Ishikawa (cell line): Measurements from ENCODE around the gene WDR59.

Experiments
- EP300 ChIP-seq: IDR thresholded peaks from 2 replicates; pipeline ENCODE4 v1.6.1; 2012; ENCODE audit warnings: borderline replicate concordance
- RAD21 ChIP-seq: IDR thresholded peaks from 2 replicates; pipeline ENCODE4 v1.6.1; 2012; ENCODE audit warnings: low read depth
- TF ChIP-seq, protein P1 (sequence below): IDR thresholded peaks from 2 replicates; pipeline ENCODE4 v1.6.1; 2012; ENCODE audit warnings: low read depth, mild to moderate bottlenecking

DNA sequence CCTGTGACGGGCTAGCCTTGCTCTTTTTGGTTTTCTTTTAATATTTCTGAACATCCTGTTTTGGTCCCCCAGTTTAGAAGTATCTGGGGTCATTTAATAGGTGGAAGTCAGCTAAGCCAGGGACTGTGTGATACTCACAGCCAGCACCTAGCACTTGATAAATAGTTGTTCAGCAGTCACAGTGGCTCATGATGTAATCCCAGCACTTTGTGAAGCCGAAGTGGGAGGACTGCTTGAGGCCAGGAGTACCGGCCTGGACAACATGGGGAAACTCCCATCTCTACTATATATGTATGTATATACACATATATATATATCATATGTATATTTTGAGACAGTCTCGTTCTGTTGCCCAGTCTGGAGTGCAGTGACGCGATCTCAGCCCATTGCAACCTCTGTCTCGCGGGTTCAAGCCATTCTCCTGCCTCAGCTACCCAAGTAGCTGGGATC, 12.1 kb upstream of the WDR59 start:
- TF ChIP-seq EP300 (no peak), RAD21 (no peak)
- TF ChIP-seq, protein P1, sequence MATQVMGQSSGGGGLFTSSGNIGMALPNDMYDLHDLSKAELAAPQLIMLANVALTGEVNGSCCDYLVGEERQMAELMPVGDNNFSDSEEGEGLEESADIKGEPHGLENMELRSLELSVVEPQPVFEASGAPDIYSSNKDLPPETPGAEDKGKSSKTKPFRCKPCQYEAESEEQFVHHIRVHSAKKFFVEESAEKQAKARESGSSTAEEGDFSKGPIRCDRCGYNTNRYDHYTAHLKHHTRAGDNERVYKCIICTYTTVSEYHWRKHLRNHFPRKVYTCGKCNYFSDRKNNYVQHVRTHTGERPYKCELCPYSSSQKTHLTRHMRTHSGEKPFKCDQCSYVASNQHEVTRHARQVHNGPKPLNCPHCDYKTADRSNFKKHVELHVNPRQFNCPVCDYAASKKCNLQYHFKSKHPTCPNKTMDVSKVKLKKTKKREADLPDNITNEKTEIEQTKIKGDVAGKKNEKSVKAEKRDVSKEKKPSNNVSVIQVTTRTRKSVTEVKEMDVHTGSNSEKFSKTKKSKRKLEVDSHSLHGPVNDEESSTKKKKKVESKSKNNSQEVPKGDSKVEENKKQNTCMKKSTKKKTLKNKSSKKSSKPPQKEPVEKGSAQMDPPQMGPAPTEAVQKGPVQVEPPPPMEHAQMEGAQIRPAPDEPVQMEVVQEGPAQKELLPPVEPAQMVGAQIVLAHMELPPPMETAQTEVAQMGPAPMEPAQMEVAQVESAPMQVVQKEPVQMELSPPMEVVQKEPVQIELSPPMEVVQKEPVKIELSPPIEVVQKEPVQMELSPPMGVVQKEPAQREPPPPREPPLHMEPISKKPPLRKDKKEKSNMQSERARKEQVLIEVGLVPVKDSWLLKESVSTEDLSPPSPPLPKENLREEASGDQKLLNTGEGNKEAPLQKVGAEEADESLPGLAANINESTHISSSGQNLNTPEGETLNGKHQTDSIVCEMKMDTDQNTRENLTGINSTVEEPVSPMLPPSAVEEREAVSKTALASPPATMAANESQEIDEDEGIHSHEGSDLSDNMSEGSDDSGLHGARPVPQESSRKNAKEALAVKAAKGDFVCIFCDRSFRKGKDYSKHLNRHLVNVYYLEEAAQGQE: no peak
